ENCODE data around the gene CLSTN1.
A peak's percentile ranks its signal among the peaks of the same experiment; 100 is the strongest.

CLSTN1 gene

GRCh38 chr1:9689971-9690381 lies 133.8 kb downstream of the CLSTN1 start:
- H3K79me1 ChIP-seq (ENCODE audit: low read depth, low read length): no peaks in the 10 kb centered on the region
- H2BK15ac ChIP-seq (ENCODE audit: low read length): no peak overlapping the region
- H2AFZ ChIP-seq (ENCODE audit: low read length): peak overlapping the region; percentile 90
- H4K91ac ChIP-seq (ENCODE audit: low read depth, low read length, poor library complexity): no peak overlapping the region
- H3K4ac ChIP-seq (ENCODE audit: low read length): no peak overlapping the region
- peaks cover 0 to 58% (median 35%) of the 10 kb centered on the region in 3 experiments for H3K27me3 ChIP-seq (ENCODE audit: control insufficient read depth in 3 of 3, insufficient read depth in 3 of 3, low read depth in 1 of 3, low read length in 3 of 3)
- peak overlapping the region; percentile 78 for H3K9ac ChIP-seq (ENCODE audit: low read depth, low read length, poor library complexity)
- H3K4me3 ChIP-seq (ENCODE audit: low read length in 2 of 2): peak overlapping the region; percentile 34 to 82
- peak overlapping the region; percentile 70 for H3K23ac ChIP-seq (ENCODE audit: low read depth, low read length, poor library complexity)
- H3K36me3 ChIP-seq (replicated peaks in 1 of 2; ENCODE audit: control insufficient read depth in 2 of 2, insufficient read depth in 2 of 2, low read length in 2 of 2): no peaks in the 10 kb centered on the region
- peak overlapping the region; percentile 77 for H3K4me2 ChIP-seq (ENCODE audit: insufficient read depth, low read length, poor library complexity, severe bottlenecking)
- H4K8ac ChIP-seq (ENCODE audit: low read depth, low read length): no peak overlapping the region
- H3K9me3 ChIP-seq (replicated peaks in 1 of 2; ENCODE audit: control insufficient read depth in 2 of 2, insufficient read depth in 1 of 2, low read depth in 1 of 2, low read length in 2 of 2): no peaks in the 10 kb centered on the region
- H3K18ac ChIP-seq (ENCODE audit: low read length): peak overlapping the region; percentile 89
- no peak overlapping the region for H2BK12ac ChIP-seq (ENCODE audit: low read length)
- no peak overlapping the region for H3K14ac ChIP-seq (ENCODE audit: low read length)
- no peak overlapping the region for H2AK5ac ChIP-seq (ENCODE audit: low read depth, low read length)
- H3K4me1 ChIP-seq (ENCODE audit: control insufficient read depth in 2 of 2, insufficient read depth in 1 of 2, low read depth in 1 of 2, low read length in 2 of 2): peaks cover 9 to 10% of the 10 kb centered on the region in 2 donors
- DNase-seq (ENCODE audit: low spot score): peak; percentile 33
- H2BK5ac ChIP-seq (ENCODE audit: low read length): peak overlapping the region; percentile 62
- no peak overlapping the region for H2BK120ac ChIP-seq (ENCODE audit: low read depth, low read length)
- H3K27ac ChIP-seq (replicated peaks; ENCODE audit: low read length): no peak overlapping the region
- WGBS, 2 donors (ENCODE audit: extremely low coverage in 2 of 2, insufficient read length in 2 of 2, insufficient replicate concordance in 1 of 2): no CpG with 5 or more reads among the region's 23 CpGs

- Histone ChIP-seq H3K4ac (ENCODE audit: low read length) (no peak overlapping the region), H3K36me3 (replicated peaks in 1 of 2; ENCODE audit: control insufficient read depth in 2 of 2, insufficient read depth in 2 of 2, low read length in 2 of 2) (no peaks in the 10 kb centered on the region), H2BK5ac (ENCODE audit: low read length) (no peak overlapping the region), H2BK120ac (ENCODE audit: low read depth, low read length) (no peak overlapping the region), H2AK5ac (ENCODE audit: low read depth, low read length) (no peak overlapping the region), H3K9me3 (replicated peaks in 1 of 2; ENCODE audit: control insufficient read depth in 2 of 2, insufficient read depth in 1 of 2, low read depth in 1 of 2, low read length in 2 of 2) (no peaks in the 10 kb centered on the region), H3K79me1 (ENCODE audit: low read depth, low read length) (no peaks in the 10 kb centered on the region), H3K27me3 (ENCODE audit: control insufficient read depth in 3 of 3, insufficient read depth in 3 of 3, low read depth in 1 of 3, low read length in 3 of 3) (peaks cover 0 to 58% (median 35%) of the 10 kb centered on the region in 3 experiments), H3K4me3 (ENCODE audit: low read length in 2 of 2) (peak overlapping the region; percentile 41 to 81), H3K4me2 (ENCODE audit: insufficient read depth, low read length, poor library complexity, severe bottlenecking) (peak overlapping the region; percentile 95), H3K4me1 (ENCODE audit: control insufficient read depth in 2 of 2, insufficient read depth in 1 of 2, low read depth in 1 of 2, low read length in 2 of 2) (peaks cover 9 to 10% of the 10 kb centered on the region in 2 donors), H3K18ac (ENCODE audit: low read length) (peak overlapping the region; percentile 75), H4K91ac (ENCODE audit: low read depth, low read length, poor library complexity) (no peak overlapping the region), H3K9ac (ENCODE audit: low read depth, low read length, poor library complexity) (peak overlapping the region; percentile 50), H2BK12ac (ENCODE audit: low read length) (no peak overlapping the region), H3K14ac (ENCODE audit: low read length) (no peak overlapping the region), H2BK15ac (ENCODE audit: low read length) (peak overlapping the region; percentile 16), H4K8ac (ENCODE audit: low read depth, low read length) (no peak overlapping the region), H3K27ac (replicated peaks; ENCODE audit: low read length) (no peak overlapping the region), H2AFZ (ENCODE audit: low read length) (peak overlapping the region; percentile 90), H3K23ac (ENCODE audit: low read depth, low read length, poor library complexity) (peak overlapping the region; percentile 57)
- DNase-seq (ENCODE audit: low spot score): peak; percentile 82
- WGBS, 2 donors (ENCODE audit: extremely low coverage in 2 of 2, insufficient read length in 2 of 2, insufficient replicate concordance in 1 of 2): no CpG with 5 or more reads among the region's 72 CpGs
Measured at GRCh38 chr1:9689011-9689706, 134.6 kb downstream of the CLSTN1 start.

DNA sequence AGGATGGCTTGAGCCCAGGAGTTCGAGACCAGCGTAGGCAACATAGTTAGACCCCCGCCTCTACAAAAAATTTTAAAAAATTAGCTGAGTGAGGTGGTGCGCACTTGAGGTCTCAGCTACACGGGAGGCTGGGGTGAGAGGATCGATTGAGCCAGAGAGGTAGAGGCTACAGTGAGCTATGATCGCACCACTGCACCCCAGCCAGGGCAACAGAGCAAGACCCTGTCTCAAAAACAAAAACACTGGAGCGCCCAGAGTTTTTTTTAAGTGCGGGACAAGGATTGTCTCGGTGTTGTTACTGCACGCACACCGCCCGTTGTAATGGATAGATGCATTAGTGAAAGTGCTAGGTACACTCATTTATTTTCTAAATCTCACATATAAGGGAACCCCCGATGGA lies 135.2 kb downstream of the CLSTN1 start:
- WGBS, 2 donors (ENCODE audit: extremely low coverage in 2 of 2, insufficient read length in 2 of 2, insufficient replicate concordance in 1 of 2): no CpG with 5 or more reads among the region's 14 CpGs
- Histone ChIP-seq H3K36me3 (replicated peaks in 1 of 2; ENCODE audit: control insufficient read depth in 2 of 2, insufficient read depth in 2 of 2, low read length in 2 of 2) (no peaks in the 10 kb centered on the region), H3K27me3 (ENCODE audit: control insufficient read depth in 3 of 3, insufficient read depth in 3 of 3, low read depth in 1 of 3, low read length in 3 of 3) (peaks cover 0 to 55% (median 35%) of the 10 kb centered on the region in 3 experiments), H3K18ac (ENCODE audit: low read length) (no peak overlapping the region), H2BK15ac (ENCODE audit: low read length) (no peak overlapping the region), H3K4ac (ENCODE audit: low read length) (no peak overlapping the region), H2BK12ac (ENCODE audit: low read length) (no peak overlapping the region), H3K4me2 (ENCODE audit: insufficient read depth, low read length, poor library complexity, severe bottlenecking) (peak overlapping the region; percentile 95), H3K4me3 (ENCODE audit: low read length in 2 of 2) (peak overlapping the region; percentile 41 to 81), H4K8ac (ENCODE audit: low read depth, low read length) (no peak overlapping the region), H3K9ac (ENCODE audit: low read depth, low read length, poor library complexity) (no peak overlapping the region), H3K23ac (ENCODE audit: low read depth, low read length, poor library complexity) (peak overlapping the region; percentile 57), H2AFZ (ENCODE audit: low read length) (peak overlapping the region; percentile 90), H3K4me1 (ENCODE audit: control insufficient read depth in 2 of 2, insufficient read depth in 1 of 2, low read depth in 1 of 2, low read length in 2 of 2) (peaks cover 9 to 10% of the 10 kb centered on the region in 2 donors), H3K14ac (ENCODE audit: low read length) (no peak overlapping the region), H4K91ac (ENCODE audit: low read depth, low read length, poor library complexity) (no peak overlapping the region), H3K79me1 (ENCODE audit: low read depth, low read length) (no peaks in the 10 kb centered on the region), H2BK5ac (ENCODE audit: low read length) (no peak overlapping the region), H2BK120ac (ENCODE audit: low read depth, low read length) (no peak overlapping the region), H3K27ac (replicated peaks; ENCODE audit: low read length) (no peak overlapping the region), H3K9me3 (replicated peaks in 1 of 2; ENCODE audit: control insufficient read depth in 2 of 2, insufficient read depth in 1 of 2, low read depth in 1 of 2, low read length in 2 of 2) (no peaks in the 10 kb centered on the region), H2AK5ac (ENCODE audit: low read depth, low read length) (no peak overlapping the region)
- no peak for DNase-seq (ENCODE audit: low spot score)

DNA sequence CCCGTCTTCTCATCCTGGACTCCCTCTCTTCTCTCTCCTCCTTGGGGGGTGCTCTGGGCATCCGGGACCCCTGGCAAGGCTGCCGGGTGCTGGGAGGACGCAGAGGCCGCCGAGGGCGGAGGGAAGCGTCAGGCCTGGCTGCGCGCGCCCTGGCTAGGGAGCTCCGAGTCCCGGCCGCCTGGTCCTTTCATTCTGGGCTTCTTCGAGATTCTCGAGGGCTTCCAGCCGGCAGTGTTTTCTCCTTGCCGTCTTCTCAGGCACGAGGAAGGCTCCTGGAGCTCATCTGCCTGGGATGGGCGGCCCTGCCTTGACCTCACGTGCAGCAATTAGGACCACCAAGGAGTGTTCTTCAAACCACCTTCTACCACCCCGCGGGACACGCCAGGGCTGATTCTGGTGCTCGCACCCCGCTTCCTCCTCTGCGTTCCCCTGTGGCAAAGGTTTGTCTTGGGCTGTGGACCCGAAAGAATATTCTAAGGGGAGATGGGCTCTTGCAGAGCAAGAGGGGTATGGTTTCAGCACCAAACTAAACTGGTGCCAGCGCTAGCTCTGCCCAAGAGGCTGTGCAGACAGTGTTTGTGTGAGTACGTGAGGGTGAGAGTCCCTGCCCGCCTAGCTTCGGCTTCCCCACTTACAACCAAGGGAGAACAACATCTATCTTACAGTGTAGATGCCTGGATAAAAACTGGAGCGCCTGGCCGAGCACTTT lies 135.7 kb downstream of the CLSTN1 start:
- no CpG with 5 or more reads among the region's 34 CpGs for WGBS, 2 donors (ENCODE audit: extremely low coverage in 2 of 2, insufficient read length in 2 of 2, insufficient replicate concordance in 1 of 2)
- Histone ChIP-seq H3K9ac (ENCODE audit: low read depth, low read length, poor library complexity) (no peak overlapping the region), H4K91ac (ENCODE audit: low read depth, low read length, poor library complexity) (no peak overlapping the region), H3K18ac (ENCODE audit: low read length) (peak overlapping the region; percentile 86), H3K27me3 (ENCODE audit: control insufficient read depth in 3 of 3, insufficient read depth in 3 of 3, low read depth in 1 of 3, low read length in 3 of 3) (peaks cover 0 to 54% (median 35%) of the 10 kb centered on the region in 3 experiments), H3K9me3 (replicated peaks in 1 of 2; ENCODE audit: control insufficient read depth in 2 of 2, insufficient read depth in 1 of 2, low read depth in 1 of 2, low read length in 2 of 2) (no peaks in the 10 kb centered on the region), H2BK5ac (ENCODE audit: low read length) (no peak overlapping the region), H2AK5ac (ENCODE audit: low read depth, low read length) (no peak overlapping the region), H3K23ac (ENCODE audit: low read depth, low read length, poor library complexity) (peak overlapping the region; percentile 85), H2BK120ac (ENCODE audit: low read depth, low read length) (no peak overlapping the region), H3K4me2 (ENCODE audit: insufficient read depth, low read length, poor library complexity, severe bottlenecking) (peak overlapping the region; percentile 95), H3K36me3 (replicated peaks in 1 of 2; ENCODE audit: control insufficient read depth in 2 of 2, insufficient read depth in 2 of 2, low read length in 2 of 2) (no peaks in the 10 kb centered on the region), H2BK15ac (ENCODE audit: low read length) (peak overlapping the region; percentile 11), H3K4me1 (ENCODE audit: control insufficient read depth in 2 of 2, insufficient read depth in 1 of 2, low read depth in 1 of 2, low read length in 2 of 2) (peaks cover 9 to 10% of the 10 kb centered on the region in 2 donors), H3K79me1 (ENCODE audit: low read depth, low read length) (no peaks in the 10 kb centered on the region), H2BK12ac (ENCODE audit: low read length) (no peak overlapping the region), H3K4me3 (ENCODE audit: low read length in 2 of 2) (peak overlapping the region; percentile 43 to 69), H3K27ac (replicated peaks; ENCODE audit: low read length) (no peak overlapping the region), H3K14ac (ENCODE audit: low read length) (no peak overlapping the region), H4K8ac (ENCODE audit: low read depth, low read length) (no peak overlapping the region), H2AFZ (ENCODE audit: low read length) (peak overlapping the region; percentile 94), H3K4ac (ENCODE audit: low read length) (no peak overlapping the region)
- DNase-seq (ENCODE audit: low spot score): peak; percentile 29

Measured in neuronal stem cell (in vitro differentiated cells).